ENCODE results near the gene SIPA1L2. TPM values are rescaled to one million over a fixed set of nuclear protein-coding genes. Genes with fewer than 3 reads are reported as not detected.

The SIPA1L2 gene
- total and polyA plus RNA-seq, 2 of the 13 experiments (the other 11 are each of a cell fraction or from before 2014, with no cell fraction given): 0.03 TPM; not detected in 1

GRCh38 chr1:232590744-232591082, 39.2 kb downstream of the SIPA1L2 start:
- Histone ChIP-seq H3K36me3 (replicated peaks in 1 of 2; ENCODE audit: control insufficient read depth in 1 of 2, insufficient read depth in 2 of 2, low read length in 2 of 2) (no peaks in the 10 kb centered on the region), H2AFZ (ENCODE audit: low read length) (no peak overlapping the region), H3K9ac (ENCODE audit: insufficient read depth, low read depth, low read length) (no peak overlapping the region), H3K79me2 (ENCODE audit: insufficient read depth, low read length) (no peaks in the 10 kb centered on the region), H3K9me3 (ENCODE audit: low read length) (no peaks in the 10 kb centered on the region), H3K4me1 (ENCODE audit: insufficient read depth, low read length) (no peaks in the 10 kb centered on the region), H3K4me2 (ENCODE audit: low read depth, low read length) (no peak overlapping the region), H3K4me3 (replicated peaks in 1 of 3; ENCODE audit: insufficient read depth in 1 of 3, low read depth in 2 of 3, low read length in 3 of 3) (no peak overlapping the region), H3K27ac (ENCODE audit: extremely low read length, insufficient read depth, low read length) (no peak overlapping the region), H4K20me1 (ENCODE audit: insufficient read depth, low read length) (no peaks in the 10 kb centered on the region), H3K27me3 (ENCODE audit: control insufficient read depth in 1 of 2, insufficient read depth in 2 of 2, low read length in 2 of 2) (peaks cover 0 to 14% of the 10 kb centered on the region in 2 experiments; a peak in 1 of 5 replicates)
- DNase-seq (ENCODE audit: low spot score) (no peak), FAIRE-seq (no peak), ATAC-seq (no peak)
- ChIA-PET POLR2A (no interaction called here), CTCF (ENCODE audit: low intra/inter-chr PET ratio, low total read pairs) (no interaction called here)
- 42% methylated on average over 5 of the region's 5 CpGs for WGBS (ENCODE audit: low lambda C conversion rate)
- BruUV-seq (replicated peaks): no TSS peak
- TF ChIP-seq MED1 (CRISPR knock-in tag; IDR thresholded peaks at IDR 0.05) (no peak), ATRX (CRISPR knock-in tag; IDR thresholded peaks at IDR 0.05; ENCODE audit: borderline replicate concordance) (no peak), ZNF556 (CRISPR knock-in tag; IDR thresholded peaks at IDR 0.05; ENCODE audit: borderline replicate concordance) (no peak), KLF15 (CRISPR knock-in tag; IDR thresholded peaks at IDR 0.05; ENCODE audit: borderline replicate concordance) (no peak), ZNF672 (CRISPR knock-in tag; IDR thresholded peaks at IDR 0.05) (no peak), GMEB1 (CRISPR knock-in tag; IDR thresholded peaks at IDR 0.05; ENCODE audit: borderline replicate concordance) (no peak), STAT6 (CRISPR knock-in tag; IDR thresholded peaks at IDR 0.05; ENCODE audit: borderline replicate concordance) (no peak), ZNF713 (CRISPR knock-in tag; IDR thresholded peaks at IDR 0.05) (no peak), ZZZ3 (CRISPR knock-in tag; IDR thresholded peaks at IDR 0.05; ENCODE audit: borderline replicate concordance) (no peak), ZNF496 (CRISPR knock-in tag; IDR thresholded peaks at IDR 0.05; ENCODE audit: insufficient replicate concordance) (no peak), CENPT (CRISPR knock-in tag; IDR thresholded peaks at IDR 0.05; ENCODE audit: low read depth) (no peak), TBL1XR1 (IDR thresholded peaks at IDR 0.05; ENCODE audit: borderline replicate concordance, low read length, partially characterized antibody) (no peak), ZSCAN25 (CRISPR knock-in tag; IDR thresholded peaks at IDR 0.05) (no peak), ZNF550 (CRISPR knock-in tag; IDR thresholded peaks at IDR 0.05; ENCODE audit: borderline replicate concordance) (no peak), DRAP1 (CRISPR knock-in tag; IDR thresholded peaks at IDR 0.05) (no peak), RFX5 (IDR thresholded peaks at IDR 0.05; ENCODE audit: low read depth, low read length) (no peak)
- intact Hi-C loops (cut with micrococcal nuclease; ENCODE audit: unreplicated experiment) (no loop called here), in situ Hi-C loops (cut with HindIII; ENCODE audit: extremely low pct_ligation_motif_present, low pct_unique_long_range_greater_than_20kb) (no loop called here)
